ENCODE data around the gene NCOA6.
"Not testable (repeated sequence)": the region's sequence is repeated elsewhere in the genome, so short reads cannot be mapped to it uniquely, and the experiment has no call there.

NCOA6 gene

DNA sequence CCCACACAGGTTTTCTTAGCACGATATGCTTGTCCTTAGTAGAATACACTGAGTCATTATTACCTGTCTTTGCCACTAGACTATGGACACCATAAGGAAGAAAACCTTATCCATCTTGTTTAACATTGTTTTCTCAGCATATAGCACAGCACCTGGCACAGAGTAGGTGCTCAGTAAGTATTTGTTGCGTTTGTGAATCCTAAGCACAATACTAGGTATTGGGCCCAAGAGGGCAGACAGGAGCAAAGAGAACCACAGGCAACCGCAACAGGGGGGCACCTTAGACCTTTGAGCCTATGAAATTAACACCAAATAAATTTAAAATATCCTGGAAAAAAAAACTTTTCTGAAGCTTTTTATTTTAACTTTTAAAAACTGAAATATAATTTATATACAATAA lies 3.7 kb upstream of the NCOA6 start:
- DNase-seq (ENCODE audit: low read depth, low spot score): no peak

- DNase-seq (ENCODE audit: low read depth, low spot score): peak; percentile 56
These were observed 483 bp downstream of the NCOA6 start for GRCh38 chr20:34824806-34825529.

DNA sequence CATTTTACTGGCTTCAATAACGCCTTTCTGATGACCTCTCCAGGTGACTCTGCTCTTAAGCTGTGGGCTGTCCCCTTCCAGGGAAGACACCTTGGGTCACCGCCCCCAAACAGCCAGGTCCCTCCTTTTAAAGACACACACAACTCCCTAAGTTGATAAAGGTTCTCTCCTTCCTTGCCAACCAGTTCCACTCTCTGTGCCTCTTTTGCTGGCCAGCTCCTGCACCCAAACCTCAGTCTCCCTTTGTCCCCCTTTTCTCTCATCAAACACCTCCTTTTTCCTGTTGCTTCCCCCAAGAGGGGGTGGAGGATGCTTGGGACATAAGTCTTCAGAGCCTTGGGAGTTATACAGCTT lies 1.0 kb downstream of the NCOA6 start:
- peak; percentile 78 for DNase-seq (ENCODE audit: low read depth, low spot score)

- no peak for DNase-seq (ENCODE audit: low read depth, low spot score)
These were observed 1.4 kb downstream of the NCOA6 start for GRCh38 chr20:34824026-34824425.

DNA sequence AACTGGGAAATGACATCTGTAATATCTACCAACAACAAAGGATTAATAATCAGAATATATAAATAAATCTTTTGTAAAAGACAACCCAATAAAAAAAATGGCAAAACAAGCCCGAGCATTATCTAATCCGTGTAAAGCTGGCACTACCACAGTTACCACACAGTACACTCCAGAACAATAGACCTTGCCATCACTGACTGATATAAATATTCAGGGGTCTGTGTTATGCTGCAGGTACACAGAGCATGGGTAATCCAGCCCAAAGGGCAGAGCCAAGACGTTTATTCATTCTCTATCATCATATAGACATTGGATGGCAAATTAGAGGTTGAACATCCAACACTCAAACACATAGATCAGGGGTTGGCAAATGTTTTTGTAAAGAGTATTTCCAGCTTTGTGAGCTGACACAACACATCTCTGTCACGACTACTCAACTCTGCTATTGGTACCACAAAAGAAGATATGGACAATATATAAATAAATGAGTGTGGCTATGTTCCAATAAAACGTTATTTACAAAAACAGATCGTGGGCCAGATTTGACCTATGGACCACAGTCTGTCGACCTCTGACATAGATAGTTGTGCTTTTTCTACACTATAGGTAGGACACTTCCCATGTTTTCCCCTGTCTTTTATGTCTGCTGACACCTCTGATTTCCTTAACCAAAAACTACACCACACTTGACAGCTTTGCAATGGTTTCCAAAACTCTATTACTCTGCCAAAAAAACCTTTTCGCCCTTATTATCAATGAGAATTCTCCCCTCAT lies 4.5 kb downstream of the NCOA6 start:
- no peak for DNase-seq (ENCODE audit: low read depth, low spot score)

- DNase-seq (ENCODE audit: low read depth, low spot score): no peak
These were observed 7.7 kb downstream of the NCOA6 start for GRCh38 chr20:34817801-34818200.

- DNase-seq (ENCODE audit: low read depth, low spot score): no peak
These were observed 8.4 kb downstream of the NCOA6 start for GRCh38 chr20:34817072-34817471.

GRCh38 chr20:34815636-34816035 lies 9.8 kb downstream of the NCOA6 start:
- no peak for DNase-seq (ENCODE audit: low read depth, low spot score)

- no peak for DNase-seq (ENCODE audit: low read depth, low spot score)
These were observed 16.9 kb downstream of the NCOA6 start for GRCh38 chr20:34808583-34808982.

DNA sequence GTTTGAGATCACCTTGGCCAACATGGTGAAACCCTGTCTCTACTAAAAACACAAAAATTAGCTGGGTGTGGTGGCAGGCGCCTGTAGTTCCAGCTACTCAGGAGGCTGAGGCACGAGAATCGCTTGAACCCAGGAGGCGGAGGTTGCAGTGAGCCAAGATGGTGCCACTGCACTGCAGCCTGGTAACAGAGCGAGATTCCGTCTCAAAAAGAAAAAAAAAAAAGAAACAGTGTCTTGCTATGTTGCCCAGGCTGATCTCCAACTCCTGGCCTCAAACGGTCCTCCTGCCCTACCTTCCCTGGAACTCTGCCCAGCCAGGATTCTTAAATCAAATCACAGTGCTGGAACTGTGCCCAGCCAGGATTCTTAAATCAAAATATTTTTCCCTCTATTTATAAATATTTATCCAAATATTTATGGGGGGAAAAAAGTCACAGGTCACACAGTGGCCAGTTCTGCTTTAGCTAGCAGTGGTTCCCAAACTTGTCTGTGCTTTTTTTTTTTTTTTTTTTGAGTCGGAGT lies 17.4 kb downstream of the NCOA6 start:
- DNase-seq (ENCODE audit: low read depth, low spot score): not testable (repeated sequence)

GRCh38 chr20:34806255-34806654 lies 19.2 kb downstream of the NCOA6 start:
- DNase-seq (ENCODE audit: low read depth, low spot score): no peak

DNA sequence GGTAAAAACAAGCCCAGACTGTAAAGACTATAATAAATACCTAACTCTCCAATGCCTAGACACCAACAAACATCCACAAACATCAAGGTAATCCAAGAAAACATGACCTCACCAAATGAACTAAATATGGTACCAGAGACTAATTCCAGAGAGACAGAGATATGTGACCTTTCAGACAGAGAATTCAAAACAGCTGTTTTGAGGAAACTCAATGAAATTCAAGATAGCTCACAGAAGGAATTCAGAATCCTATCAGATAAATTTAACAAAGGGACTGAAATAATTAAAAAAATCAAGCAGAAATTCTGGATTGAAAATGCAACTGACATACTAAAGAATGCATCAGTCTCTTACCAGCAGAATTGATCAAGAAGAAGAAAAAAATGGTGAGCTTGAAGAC lies 26.6 kb downstream of the NCOA6 start:
- no peak for DNase-seq (ENCODE audit: low read depth, low spot score)

- no peak for DNase-seq (ENCODE audit: low read depth, low spot score)
These were observed 27.1 kb downstream of the NCOA6 start for GRCh38 chr20:34798328-34798727.

DNA sequence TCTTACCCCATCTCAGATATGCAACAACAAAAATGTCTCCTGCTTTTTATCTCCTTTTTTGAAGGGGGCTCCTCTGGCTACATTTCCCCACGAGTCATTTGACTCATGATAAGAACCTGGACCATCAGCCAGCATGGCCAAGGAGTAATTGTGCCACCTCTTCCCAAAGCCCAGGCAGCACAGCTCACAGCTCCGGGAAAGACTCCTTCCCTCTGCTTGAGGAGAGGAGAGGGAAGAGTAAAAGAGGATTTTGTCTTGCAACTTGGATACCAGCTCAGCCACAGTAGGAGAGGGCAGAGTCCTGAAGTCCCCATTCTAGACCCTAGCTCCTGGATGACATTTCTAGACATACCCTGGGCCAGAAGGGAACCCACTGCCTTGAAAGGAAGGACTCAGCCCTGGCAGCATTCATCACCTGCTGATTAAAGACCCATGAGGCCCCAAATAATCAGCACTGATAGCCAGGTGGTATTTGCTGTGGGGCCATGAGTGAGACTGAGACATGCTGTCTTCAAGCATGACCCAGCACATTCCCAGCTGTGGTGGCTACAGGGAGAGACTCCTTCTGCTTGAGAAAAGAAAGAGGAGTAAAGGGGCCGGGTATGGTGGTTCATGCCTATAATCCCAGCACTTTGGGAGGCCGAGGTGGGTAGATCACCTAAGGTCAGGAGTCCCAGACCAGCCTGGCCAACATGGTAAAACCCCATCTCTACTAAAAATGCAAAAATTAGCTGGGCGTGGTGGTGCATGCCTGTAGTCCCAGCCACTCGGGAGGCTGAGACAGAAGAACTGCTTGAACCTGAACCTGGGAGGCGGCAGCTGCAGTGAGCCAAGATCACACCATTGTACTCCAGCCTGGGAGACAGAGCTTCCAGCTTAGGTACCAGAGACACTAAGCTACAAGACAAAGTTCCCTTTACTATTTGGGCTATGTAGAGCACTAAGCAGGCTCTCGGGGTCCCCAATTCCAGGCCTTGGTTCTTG lies 28.1 kb downstream of the NCOA6 start:
- no peak for DNase-seq (ENCODE audit: low read depth, low spot score)

DNA sequence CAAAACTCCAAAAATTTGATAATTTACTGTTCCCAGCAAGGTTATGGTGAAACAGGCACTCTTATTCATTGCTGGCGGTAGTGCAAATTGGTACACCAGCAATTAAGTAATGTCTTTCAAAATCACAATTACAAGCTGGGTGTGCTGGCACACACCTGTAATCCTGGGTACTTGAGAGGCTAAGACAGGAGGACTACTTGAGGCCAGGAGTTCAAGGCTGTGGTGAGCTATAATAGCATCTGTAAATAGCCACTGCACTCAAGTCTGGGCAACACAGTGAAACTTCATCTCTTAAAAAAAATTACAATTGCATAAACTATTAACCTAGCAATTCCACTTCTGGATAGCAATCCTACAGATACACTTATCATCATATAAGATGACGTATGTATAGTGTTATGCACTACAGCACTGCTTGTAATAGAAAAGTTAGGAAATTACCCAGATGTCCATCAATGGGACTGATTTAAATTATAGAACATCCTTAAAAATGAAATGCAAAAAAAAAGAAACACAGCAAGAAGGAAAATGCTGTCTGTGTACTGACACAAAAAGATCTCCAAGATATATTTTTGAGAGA lies 31.4 kb downstream of the NCOA6 start:
- no peak for DNase-seq (ENCODE audit: low read depth, low spot score)

- no peak for DNase-seq (ENCODE audit: low read depth, low spot score)
These were observed 32.6 kb downstream of the NCOA6 start for GRCh38 chr20:34792687-34793363.

GRCh38 chr20:34791289-34792020 lies 34.0 kb downstream of the NCOA6 start:
- DNase-seq (ENCODE audit: low read depth, low spot score): no peak

- no peak for DNase-seq (ENCODE audit: low read depth, low spot score)
These were observed 44.2 kb downstream of the NCOA6 start for GRCh38 chr20:34781220-34781619.

DNA sequence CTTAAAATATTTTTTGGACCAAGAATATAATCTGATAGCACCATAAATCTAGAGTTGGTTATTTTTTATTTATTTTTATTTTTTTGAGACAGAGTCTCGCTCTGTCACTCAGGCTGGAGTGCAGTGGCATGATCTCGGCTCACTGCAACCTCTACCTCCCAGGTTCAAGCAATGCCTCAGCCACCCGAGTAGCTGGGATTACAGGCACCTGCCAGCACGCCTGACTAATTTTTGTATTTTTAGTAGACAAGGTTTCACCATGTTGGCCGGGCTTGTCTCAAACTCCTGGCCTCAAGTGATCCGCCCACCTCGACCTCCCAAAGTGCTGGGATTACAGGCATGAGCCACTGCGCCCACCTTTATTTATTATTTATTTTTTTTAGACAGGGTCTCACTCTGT lies 45.2 kb downstream of the NCOA6 start:
- DNase-seq (ENCODE audit: low read depth, low spot score): not testable (repeated sequence)

DNA sequence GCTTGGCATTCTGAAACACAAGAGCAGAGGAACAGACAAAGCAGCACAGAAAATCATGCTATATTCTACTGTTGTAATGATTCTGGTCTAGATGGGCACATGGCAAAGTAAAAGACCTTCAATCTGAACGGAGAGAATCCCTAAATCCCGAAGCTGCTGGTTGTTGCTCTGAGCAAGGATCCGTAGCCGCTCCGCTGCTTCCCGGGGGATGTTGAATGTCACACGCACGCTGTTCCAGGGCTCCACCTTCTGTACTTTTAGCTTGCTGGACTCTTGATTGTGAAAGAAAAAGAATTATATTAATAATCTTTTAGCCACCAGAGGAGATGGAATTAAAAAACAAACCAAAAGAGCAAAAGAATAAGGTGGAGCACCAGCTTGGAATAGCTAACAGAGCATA lies 49.3 kb downstream of the NCOA6 start:
- DNase-seq (ENCODE audit: low read depth, low spot score): no peak

All from ELF-1 (cell line).